ENCODE measurements around the gene MMP24OS. TPM values are rescaled to one million over a fixed set of nuclear protein-coding genes. Genes with fewer than 3 reads are reported as not detected.
"Not testable (repeated sequence)": the region's sequence is repeated elsewhere in the genome, so short reads cannot be mapped to it uniquely, and the experiment has no call there.

Gene MMP24OS
- total RNA-seq, 1 experiment from 2014 or later: 42.3 TPM

DNA sequence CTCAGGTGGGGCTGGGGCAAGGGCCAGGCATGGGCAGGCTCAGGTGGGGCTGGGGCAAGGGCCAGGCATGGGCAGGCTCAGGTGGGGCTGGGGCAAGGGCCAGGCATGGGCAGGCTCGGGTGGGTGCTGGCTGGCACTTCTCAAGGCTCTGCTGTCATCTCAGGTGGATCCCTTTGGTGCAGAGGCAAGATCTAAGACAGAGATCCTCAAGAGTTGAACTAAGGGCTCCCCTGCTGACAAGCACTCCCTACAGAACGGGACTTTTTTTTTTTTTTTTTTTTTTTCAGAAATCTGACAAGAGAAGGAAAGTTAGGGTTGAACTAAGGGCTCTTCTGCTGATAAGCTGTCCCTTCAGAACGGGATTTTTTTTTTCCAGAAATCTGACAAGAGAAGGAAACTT, 24.9 kb downstream of the MMP24OS start:
- no peaks in the 10 kb centered on the region for H3K27me3 ChIP-seq (replicated peaks; ENCODE audit: control insufficient read depth, insufficient read depth, low read length)
- Mint-ChIP-seq H3K9me3 (ENCODE audit: unreplicated experiment) (no peaks in the 10 kb centered on the region), H3K27ac (ENCODE audit: unreplicated experiment) (no peak overlapping the region), H3K4me1 (ENCODE audit: low read depth, unreplicated experiment) (peaks cover 12% of the 10 kb centered on the region), H3K27me3 (ENCODE audit: insufficient read depth, unreplicated experiment) (no peaks in the 10 kb centered on the region), H3K4me3 (ENCODE audit: unreplicated experiment) (no peak overlapping the region), H3K36me3 (ENCODE audit: insufficient read depth, unreplicated experiment) (no peaks in the 10 kb centered on the region)
- peaks cover 14% of the 10 kb centered on the region for H3K4me1 ChIP-seq
- no peaks in the 10 kb centered on the region for H3K9me3 ChIP-seq
- CTCF ChIA-PET: interaction anchor here (0.6 kb wide), 1 partner anchor 45 kb away, joined by 3 read pairs; no protein-coding TSS in a partner anchor
- H3K4me3 ChIP-seq (ENCODE audit: low read depth, low read length): no peak overlapping the region
- TF ChIP-seq CTCF (IDR thresholded peaks at IDR 0.05; ENCODE audit: insufficient read depth in 1 of 2, low read depth in 1 of 2, low read length in 1 of 2, severe bottlenecking in 1 of 2, unreplicated experiment in 1 of 2): no peak
- POLR2A ChIA-PET: no interaction called here
- BruUV-seq (replicated peaks): no TSS peak
- intact Hi-C loops (cut with micrococcal nuclease; ENCODE audit: unreplicated experiment): no loop called here
- no peak for DNase-seq
- no peaks in the 10 kb centered on the region for H3K36me3 ChIP-seq (ENCODE audit: control insufficient read depth, insufficient read depth, low read length)

DNA sequence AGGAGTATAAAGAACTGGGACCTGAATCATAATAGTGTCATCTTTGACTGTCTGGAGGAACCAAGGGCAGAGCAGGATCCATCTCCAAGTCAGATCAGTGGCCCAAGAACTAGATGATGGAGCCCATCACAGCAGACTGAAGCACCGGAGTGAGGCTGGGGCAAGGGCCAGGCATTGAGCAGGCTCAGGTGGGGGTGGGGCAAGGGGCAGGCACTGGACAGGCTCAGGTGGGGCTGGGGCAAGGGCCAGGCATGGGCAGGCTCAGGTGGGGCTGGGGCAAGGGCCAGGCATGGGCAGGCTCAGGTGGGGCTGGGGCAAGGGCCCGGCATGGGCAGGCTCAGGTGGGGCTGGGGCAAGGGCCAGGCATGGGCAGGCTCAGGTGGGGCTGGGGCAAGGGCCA, 25.3 kb downstream of the MMP24OS start:
- POLR2A ChIA-PET; H3K9me3 ChIP-seq; intact Hi-C loops (cut with micrococcal nuclease; ENCODE audit: unreplicated experiment); H3K36me3 ChIP-seq (ENCODE audit: control insufficient read depth, insufficient read depth, low read length); DNase-seq; BruUV-seq (replicated peaks); H3K4me3 ChIP-seq (ENCODE audit: low read depth, low read length); H3K9me3 Mint-ChIP-seq (ENCODE audit: unreplicated experiment); H3K27ac Mint-ChIP-seq (ENCODE audit: unreplicated experiment); H3K4me1 ChIP-seq; H3K36me3 Mint-ChIP-seq (ENCODE audit: insufficient read depth, unreplicated experiment); H3K27me3 Mint-ChIP-seq (ENCODE audit: insufficient read depth, unreplicated experiment); H3K27me3 ChIP-seq (replicated peaks; ENCODE audit: control insufficient read depth, insufficient read depth, low read length); H3K4me3 Mint-ChIP-seq (ENCODE audit: unreplicated experiment): not testable (repeated sequence)
- CTCF ChIA-PET: interaction anchor here (1.2 kb wide), 1 partner anchor 107 kb away, joined by 3 read pairs; no protein-coding TSS in a partner anchor
- peaks cover 12% of the 10 kb centered on the region for H3K4me1 Mint-ChIP-seq (ENCODE audit: low read depth, unreplicated experiment)

DNA sequence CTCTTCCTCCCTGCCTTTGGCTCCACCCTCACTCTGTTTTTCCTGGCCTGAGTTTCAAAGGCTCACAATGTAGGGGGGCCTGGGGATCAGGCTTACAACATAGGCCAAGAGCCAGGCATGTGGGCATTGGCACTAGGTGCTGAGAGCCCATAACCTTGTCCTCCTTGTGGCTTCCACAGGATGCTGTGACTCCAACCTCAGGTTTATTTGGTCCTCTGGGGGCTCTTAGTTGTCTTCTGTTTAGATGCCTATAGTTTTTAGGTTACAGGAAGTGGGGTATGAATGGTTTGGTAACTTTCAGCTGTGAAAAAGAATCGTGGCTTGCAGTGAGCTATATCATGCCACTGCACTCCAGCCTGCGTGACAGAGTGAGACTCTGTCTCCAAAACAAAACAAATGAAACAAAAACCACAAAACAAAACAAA, 25.9 kb downstream of the MMP24OS start:
- BruUV-seq (replicated peaks): no TSS peak
- H3K4me3 ChIP-seq (ENCODE audit: low read depth, low read length): no peak overlapping the region
- no peak for DNase-seq
- peaks cover 10% of the 10 kb centered on the region for H3K4me1 Mint-ChIP-seq (ENCODE audit: low read depth, unreplicated experiment)
- no peaks in the 10 kb centered on the region for H3K27me3 ChIP-seq (replicated peaks; ENCODE audit: control insufficient read depth, insufficient read depth, low read length)
- no peaks in the 10 kb centered on the region for H3K27me3 Mint-ChIP-seq (ENCODE audit: insufficient read depth, unreplicated experiment)
- intact Hi-C loops (cut with micrococcal nuclease; ENCODE audit: unreplicated experiment): no loop called here
- POLR2A ChIA-PET: no interaction called here
- H3K4me1 ChIP-seq: peaks cover 4% of the 10 kb centered on the region
- no peaks in the 10 kb centered on the region for H3K9me3 Mint-ChIP-seq (ENCODE audit: unreplicated experiment)
- no peaks in the 10 kb centered on the region for H3K36me3 ChIP-seq (ENCODE audit: control insufficient read depth, insufficient read depth, low read length)
- H3K36me3 Mint-ChIP-seq (ENCODE audit: insufficient read depth, unreplicated experiment): no peaks in the 10 kb centered on the region
- H3K9me3 ChIP-seq: no peaks in the 10 kb centered on the region
- CTCF ChIA-PET: interaction anchor here (1.2 kb wide), 1 partner anchor 107 kb away, joined by 3 read pairs; no protein-coding TSS in a partner anchor
- H3K4me3 Mint-ChIP-seq (ENCODE audit: unreplicated experiment): no peak overlapping the region
- no peak for TF ChIP-seq CTCF (IDR thresholded peaks at IDR 0.05; ENCODE audit: insufficient read depth in 1 of 2, low read depth in 1 of 2, low read length in 1 of 2, severe bottlenecking in 1 of 2, unreplicated experiment in 1 of 2)
- no peak overlapping the region for H3K27ac Mint-ChIP-seq (ENCODE audit: unreplicated experiment)

- no peak for DNase-seq
- no peaks in the 10 kb centered on the region for H3K27me3 ChIP-seq (replicated peaks; ENCODE audit: control insufficient read depth, insufficient read depth, low read length)
- H3K36me3 ChIP-seq (ENCODE audit: control insufficient read depth, insufficient read depth, low read length): no peaks in the 10 kb centered on the region
- H3K4me3 Mint-ChIP-seq (ENCODE audit: unreplicated experiment): no peak overlapping the region
- no peaks in the 10 kb centered on the region for H3K27me3 Mint-ChIP-seq (ENCODE audit: insufficient read depth, unreplicated experiment)
- no peaks in the 10 kb centered on the region for H3K9me3 ChIP-seq
- intact Hi-C loops (cut with micrococcal nuclease; ENCODE audit: unreplicated experiment): no loop called here
- no peaks in the 10 kb centered on the region for H3K9me3 Mint-ChIP-seq (ENCODE audit: unreplicated experiment)
- no peak overlapping the region for H3K4me3 ChIP-seq (ENCODE audit: low read depth, low read length)
- BruUV-seq (replicated peaks): no TSS peak
- H3K4me1 Mint-ChIP-seq (ENCODE audit: low read depth, unreplicated experiment): peaks cover 7% of the 10 kb centered on the region
- H3K36me3 Mint-ChIP-seq (ENCODE audit: insufficient read depth, unreplicated experiment): no peaks in the 10 kb centered on the region
- H3K4me1 ChIP-seq: no peaks in the 10 kb centered on the region
- no peak overlapping the region for H3K27ac Mint-ChIP-seq (ENCODE audit: unreplicated experiment)
- no peak for TF ChIP-seq CTCF (IDR thresholded peaks at IDR 0.05; ENCODE audit: insufficient read depth in 1 of 2, low read depth in 1 of 2, low read length in 1 of 2, severe bottlenecking in 1 of 2, unreplicated experiment in 1 of 2)
- POLR2A ChIA-PET: no interaction called here
- CTCF ChIA-PET: interaction anchor here (0.7 to 1.2 kb wide), 2 partner anchors 14 to 106 kb away, joined by 3 to 7 read pairs; no protein-coding TSS in a partner anchor
Observed at GRCh38 chr20:35251613-35251940, 26.3 kb downstream of the MMP24OS start.
